Measurements from ENCODE around the gene RGSL1. TPM values are rescaled to one million over a fixed set of nuclear protein-coding genes. Genes with fewer than 3 reads are reported as not detected.

RGSL1 gene
- total and polyA plus RNA-seq, 2 donors (not counting 1 experiment from before 2014, with no cell fraction given), result not detected

- H3K9me3 ChIP-seq (ENCODE audit: control insufficient read depth, insufficient read depth, low read depth, low read length), result no peaks in the 10 kb centered on the region
- no peak overlapping the region for H3K4me2 ChIP-seq (ENCODE audit: extremely low read depth, insufficient read depth, low read length)
- H3K4me3 ChIP-seq (replicated peaks in 1 of 4; ENCODE audit: control extremely low read depth in 1 of 4, insufficient read depth in 1 of 4, low read depth in 3 of 4, low read length in 4 of 4), result no peak overlapping the region
- DNase-seq (ENCODE audit: low read depth in 2 of 2), result no peak
- no peak for TF ChIP-seq EZH2 (IDR thresholded peaks at IDR 0.05; ENCODE audit: low read length, missing control alignments)
- TF ChIP-seq, protein P1, sequence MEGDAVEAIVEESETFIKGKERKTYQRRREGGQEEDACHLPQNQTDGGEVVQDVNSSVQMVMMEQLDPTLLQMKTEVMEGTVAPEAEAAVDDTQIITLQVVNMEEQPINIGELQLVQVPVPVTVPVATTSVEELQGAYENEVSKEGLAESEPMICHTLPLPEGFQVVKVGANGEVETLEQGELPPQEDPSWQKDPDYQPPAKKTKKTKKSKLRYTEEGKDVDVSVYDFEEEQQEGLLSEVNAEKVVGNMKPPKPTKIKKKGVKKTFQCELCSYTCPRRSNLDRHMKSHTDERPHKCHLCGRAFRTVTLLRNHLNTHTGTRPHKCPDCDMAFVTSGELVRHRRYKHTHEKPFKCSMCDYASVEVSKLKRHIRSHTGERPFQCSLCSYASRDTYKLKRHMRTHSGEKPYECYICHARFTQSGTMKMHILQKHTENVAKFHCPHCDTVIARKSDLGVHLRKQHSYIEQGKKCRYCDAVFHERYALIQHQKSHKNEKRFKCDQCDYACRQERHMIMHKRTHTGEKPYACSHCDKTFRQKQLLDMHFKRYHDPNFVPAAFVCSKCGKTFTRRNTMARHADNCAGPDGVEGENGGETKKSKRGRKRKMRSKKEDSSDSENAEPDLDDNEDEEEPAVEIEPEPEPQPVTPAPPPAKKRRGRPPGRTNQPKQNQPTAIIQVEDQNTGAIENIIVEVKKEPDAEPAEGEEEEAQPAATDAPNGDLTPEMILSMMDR (conservative IDR thresholded peaks at IDR 0.05 in 1 of 2, IDR thresholded peaks at IDR 0.05 in 1 of 2; ENCODE audit: low read depth in 1 of 2, low read length in 2 of 2), result no peak
- no peaks in the 10 kb centered on the region for H3K79me2 ChIP-seq (ENCODE audit: control insufficient read depth, insufficient read depth, low read length)
- H3K36me3 ChIP-seq (ENCODE audit: control insufficient read depth, insufficient read depth, low read length), result no peaks in the 10 kb centered on the region
- no peaks in the 10 kb centered on the region for H4K20me1 ChIP-seq (ENCODE audit: control insufficient read depth, extremely low read depth, insufficient read depth, low read length)
- peaks cover 3% of the 10 kb centered on the region for H3K27me3 ChIP-seq (ENCODE audit: control insufficient read depth, insufficient read depth, low read length)
- H3K9ac ChIP-seq (ENCODE audit: insufficient read depth, low read length), result no peak overlapping the region
- no peak overlapping the region for H3K27ac ChIP-seq (ENCODE audit: insufficient read depth, low read length)
- H3K4me1 ChIP-seq (ENCODE audit: control insufficient read depth, extremely low read depth, insufficient read depth, low read length), result peaks cover 6% of the 10 kb centered on the region
- no peak overlapping the region for H2AFZ ChIP-seq (ENCODE audit: low read length)
Measured at GRCh38 chr1:182608236-182608635, 158.3 kb downstream of the RGSL1 start.

GRCh38 chr1:182608845-182609610 is 159.1 kb downstream of the RGSL1 start:
- DNase-seq (ENCODE audit: low read depth in 2 of 2), result peak in 1 of 2 donors; percentile 57
- H2AFZ ChIP-seq (ENCODE audit: low read length), result peak overlapping the region; percentile 57
- no peak overlapping the region for H3K27ac ChIP-seq (ENCODE audit: insufficient read depth, low read length)
- no peak overlapping the region for H3K4me3 ChIP-seq (replicated peaks in 1 of 4; ENCODE audit: control extremely low read depth in 1 of 4, insufficient read depth in 1 of 4, low read depth in 3 of 4, low read length in 4 of 4)
- no peaks in the 10 kb centered on the region for H4K20me1 ChIP-seq (ENCODE audit: control insufficient read depth, extremely low read depth, insufficient read depth, low read length)
- H3K27me3 ChIP-seq (ENCODE audit: control insufficient read depth, insufficient read depth, low read length), result peaks cover 1% of the 10 kb centered on the region
- H3K79me2 ChIP-seq (ENCODE audit: control insufficient read depth, insufficient read depth, low read length), result no peaks in the 10 kb centered on the region
- H3K9ac ChIP-seq (ENCODE audit: insufficient read depth, low read length), result no peak overlapping the region
- H3K4me2 ChIP-seq (ENCODE audit: extremely low read depth, insufficient read depth, low read length), result no peak overlapping the region
- H3K9me3 ChIP-seq (ENCODE audit: control insufficient read depth, insufficient read depth, low read depth, low read length), result no peaks in the 10 kb centered on the region
- H3K36me3 ChIP-seq (ENCODE audit: control insufficient read depth, insufficient read depth, low read length), result no peaks in the 10 kb centered on the region
- TF ChIP-seq, protein P1 (conservative IDR thresholded peaks at IDR 0.05 in 1 of 2, IDR thresholded peaks at IDR 0.05 in 1 of 2; ENCODE audit: low read depth in 1 of 2, low read length in 2 of 2), result no peak
- TF ChIP-seq EZH2 (IDR thresholded peaks at IDR 0.05; ENCODE audit: low read length, missing control alignments), result no peak
- H3K4me1 ChIP-seq (ENCODE audit: control insufficient read depth, extremely low read depth, insufficient read depth, low read length), result peaks cover 6% of the 10 kb centered on the region

Other genes starting within 250 kb of the RGSL1 start
- gene GLUL, start 58.4 kb upstream of the RGSL1 start, total RNA-seq, result 423 and 523 TPM in 2 replicates
- 187 and 232 TPM in 2 replicates for gene GLUL, start 58.4 kb upstream of the RGSL1 start, polyA plus RNA-seq
- gene TEDDM1, start 49.5 kb upstream of the RGSL1 start, total RNA-seq, result not detected in 2 replicates
- gene TEDDM1, start 49.5 kb upstream of the RGSL1 start, polyA plus RNA-seq, result not detected in 2 replicates
- 9.0 and 9.6 TPM in 2 replicates for gene RNASEL, start 139.1 kb downstream of the RGSL1 start, total RNA-seq
- 4.0 and 6.1 TPM in 2 replicates for gene RNASEL, start 139.1 kb downstream of the RGSL1 start, polyA plus RNA-seq
- 0.33 and 0.77 TPM in 2 replicates for gene RGS16, start 154.2 kb downstream of the RGSL1 start, total RNA-seq
- 0.09 and 0.17 TPM in 2 replicates for gene RGS16, start 154.2 kb downstream of the RGSL1 start, polyA plus RNA-seq
- not detected in 2 replicates for gene RGS8, start 234.4 kb downstream of the RGSL1 start, total RNA-seq
- not detected in 2 replicates for gene RGS8, start 234.4 kb downstream of the RGSL1 start, polyA plus RNA-seq

Measured in fibroblast of lung (primary cell).